Activated B cell treated with CpG ODN at 0.5 μM for 24 hours (primary cell): ENCODE data around the gene ZBTB18. TPM values are rescaled to one million over a fixed set of nuclear protein-coding genes. Genes with fewer than 3 reads are reported as not detected.

Experiments used
- ATAC-seq: fragments of 200-7000 bp; cut with Tn5 transposase; one replicate; pipeline ENCODE4 v1.10.0; 2021; ENCODE audit warnings: low read depth, mild to moderate bottlenecking, moderate library complexity
- CTCF ChIA-PET: fragments of 350-600 bp; sonication (Branson Sonifier 250); formaldehyde crosslinking; loops from one replicate; lab custom pipeline; 2021; ENCODE audit warnings: antibody characterized with exemption; lab: Charles Lee
- POLR2A ChIA-PET: fragments of 350-600 bp; sonication (Branson Sonifier 250); formaldehyde crosslinking; loops from one replicate; lab custom pipeline; 2021; ENCODE audit warnings: antibody characterized with exemption; lab: Charles Lee
- DNase-seq: peaks from one replicate; pipeline ENCODE4 v3.0.0; 2022
- H3K27ac Mint-ChIP-seq: one replicate; pipeline ENCODE4 v1.8.0; 2020; ENCODE audit warnings: mixed read lengths
- H3K27me3 Mint-ChIP-seq: one replicate; pipeline ENCODE4 v1.8.0; 2021; ENCODE audit warnings: mixed read lengths
- H3K36me3 Mint-ChIP-seq: one replicate; pipeline ENCODE4 v1.8.0; 2021; ENCODE audit warnings: low read depth, mixed read lengths
- H3K4me1 Mint-ChIP-seq: one replicate; pipeline ENCODE4 v1.8.0; 2021; ENCODE audit warnings: mixed read lengths
- H3K4me3 Mint-ChIP-seq: one replicate; pipeline ENCODE4 v1.8.0; 2020; ENCODE audit warnings: mild to moderate bottlenecking, mixed read lengths
- H3K9me3 Mint-ChIP-seq: one replicate; pipeline ENCODE4 v1.8.0; 2020; ENCODE audit warnings: mixed read lengths
- intact Hi-C: fragments of 100-400 bp; cut with micrococcal nuclease; formaldehyde crosslinking; loops from one replicate; pipeline ENCODE4 v1.15.1; 2024
- total RNA-seq: library from RNA; stranded (reverse); gene quantifications from 2 replicates; pipeline ENCODE4 v1.2.3, GENCODE V29; 2022
- TF ChIP-seq, protein P1 (sequence below): fragments of 200-600 bp; IDR thresholded peaks from one replicate; pipeline ENCODE4 v1.8.0; 2022; ENCODE audit warnings: antibody characterized with exemption, mild to moderate bottlenecking

The ZBTB18 gene
- total RNA-seq, 1 donor from 2014 or later, result 46.7 TPM

DNA sequence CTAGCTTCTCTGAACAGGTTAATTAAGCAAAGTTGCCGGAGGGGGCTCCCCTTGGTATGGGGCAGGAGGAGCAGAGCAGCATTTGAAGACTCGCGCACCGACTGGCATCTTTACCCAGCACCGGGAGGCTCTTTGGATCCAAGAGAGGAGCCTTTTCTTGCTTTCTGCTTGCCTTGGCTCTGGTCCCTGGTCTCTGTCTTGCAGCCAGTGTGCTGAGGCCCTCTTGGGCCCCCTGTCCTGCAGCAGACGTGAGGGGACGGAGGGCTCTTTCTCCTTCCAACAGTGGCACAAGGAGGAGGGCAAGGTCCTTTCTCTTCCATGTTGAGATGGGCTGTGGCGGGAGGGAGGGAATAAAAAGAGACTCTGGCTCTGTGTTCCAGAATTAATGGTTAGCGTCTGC is 45.6 kb downstream of the ZBTB18 start:
- ChIA-PET POLR2A (no interaction called here), CTCF (no interaction called here)
- no peak for DNase-seq
- TF ChIP-seq, protein P1, sequence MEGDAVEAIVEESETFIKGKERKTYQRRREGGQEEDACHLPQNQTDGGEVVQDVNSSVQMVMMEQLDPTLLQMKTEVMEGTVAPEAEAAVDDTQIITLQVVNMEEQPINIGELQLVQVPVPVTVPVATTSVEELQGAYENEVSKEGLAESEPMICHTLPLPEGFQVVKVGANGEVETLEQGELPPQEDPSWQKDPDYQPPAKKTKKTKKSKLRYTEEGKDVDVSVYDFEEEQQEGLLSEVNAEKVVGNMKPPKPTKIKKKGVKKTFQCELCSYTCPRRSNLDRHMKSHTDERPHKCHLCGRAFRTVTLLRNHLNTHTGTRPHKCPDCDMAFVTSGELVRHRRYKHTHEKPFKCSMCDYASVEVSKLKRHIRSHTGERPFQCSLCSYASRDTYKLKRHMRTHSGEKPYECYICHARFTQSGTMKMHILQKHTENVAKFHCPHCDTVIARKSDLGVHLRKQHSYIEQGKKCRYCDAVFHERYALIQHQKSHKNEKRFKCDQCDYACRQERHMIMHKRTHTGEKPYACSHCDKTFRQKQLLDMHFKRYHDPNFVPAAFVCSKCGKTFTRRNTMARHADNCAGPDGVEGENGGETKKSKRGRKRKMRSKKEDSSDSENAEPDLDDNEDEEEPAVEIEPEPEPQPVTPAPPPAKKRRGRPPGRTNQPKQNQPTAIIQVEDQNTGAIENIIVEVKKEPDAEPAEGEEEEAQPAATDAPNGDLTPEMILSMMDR, result no peak
- intact Hi-C loops, result no loop called here
- Mint-ChIP-seq H3K27ac (no peak overlapping the region), H3K4me3 (no peak overlapping the region), H3K36me3 (no peaks in the 10 kb centered on the region), H3K27me3 (peaks cover 17% of the 10 kb centered on the region), H3K9me3 (no peaks in the 10 kb centered on the region), H3K4me1 (peaks cover 13% of the 10 kb centered on the region)
- no peak for ATAC-seq

DNA sequence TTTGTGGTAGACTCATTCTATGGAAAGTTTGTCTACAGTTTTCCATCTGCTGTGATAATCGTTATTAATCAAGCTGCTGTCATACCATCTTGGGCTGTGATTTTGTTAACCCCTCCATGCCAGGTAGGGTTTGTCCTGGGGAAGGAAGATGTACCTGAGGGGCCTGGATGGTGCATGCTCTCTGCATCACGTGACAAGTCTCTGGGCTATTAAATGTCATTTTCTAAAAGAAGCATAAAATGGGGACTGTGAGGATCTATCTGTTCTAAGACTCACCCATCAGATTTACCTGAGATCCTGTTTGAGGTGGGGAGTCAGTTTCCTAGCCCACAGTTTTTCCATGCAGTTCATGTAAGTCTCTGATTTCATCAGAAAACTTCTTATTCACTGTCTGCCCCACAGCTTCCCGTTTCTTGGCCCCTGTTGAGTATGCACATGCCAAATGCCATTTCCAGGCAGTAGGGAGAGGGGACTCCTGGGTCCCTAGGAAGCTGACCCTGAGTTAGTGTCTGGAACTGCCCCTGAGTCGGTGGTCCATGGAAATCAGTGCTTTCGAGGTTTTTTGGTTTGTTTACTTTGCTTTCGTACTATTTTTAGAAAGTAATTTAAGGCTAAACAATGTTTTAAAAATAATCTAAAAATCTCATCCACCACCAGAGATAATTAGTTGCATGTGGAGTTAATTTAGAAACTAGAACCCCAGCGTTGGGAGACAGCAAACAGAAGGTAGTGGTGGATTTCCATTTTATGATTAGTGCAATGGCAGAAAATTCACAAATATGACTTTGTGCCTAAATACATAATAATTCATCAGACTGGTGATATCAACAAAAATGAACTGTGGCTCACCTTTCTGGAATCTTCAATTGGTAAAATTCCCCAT is 46.7 kb downstream of the ZBTB18 start:
- no peak overlapping the region for H3K27ac Mint-ChIP-seq
- peaks cover 23% of the 10 kb centered on the region for H3K27me3 Mint-ChIP-seq
- no peaks in the 10 kb centered on the region for H3K9me3 Mint-ChIP-seq
- DNase-seq, result no peak
- H3K36me3 Mint-ChIP-seq, result no peaks in the 10 kb centered on the region
- POLR2A ChIA-PET, result no interaction called here
- CTCF ChIA-PET, result no interaction called here
- H3K4me3 Mint-ChIP-seq, result no peak overlapping the region
- no peak for ATAC-seq
- intact Hi-C loops, result no loop called here
- TF ChIP-seq, protein P1, result no peak
- peaks cover 13% of the 10 kb centered on the region for H3K4me1 Mint-ChIP-seq

- TF ChIP-seq, protein P1, result no peak
- CTCF ChIA-PET, result no interaction called here
- ATAC-seq, result no peak
- no peak for DNase-seq
- Mint-ChIP-seq H3K27me3 (peaks cover 29% of the 10 kb centered on the region), H3K4me3 (no peak overlapping the region), H3K4me1 (peaks cover 13% of the 10 kb centered on the region), H3K9me3 (no peaks in the 10 kb centered on the region), H3K36me3 (no peaks in the 10 kb centered on the region), H3K27ac (no peak overlapping the region)
- intact Hi-C loops, result no loop called here
- POLR2A ChIA-PET, result no interaction called here
Observed at GRCh38 chr1:244099258-244099930, 48.3 kb downstream of the ZBTB18 start.

GRCh38 chr1:244100276-244100675 is 49.2 kb downstream of the ZBTB18 start:
- intact Hi-C loops, result no loop called here
- ATAC-seq (no peak), DNase-seq (no peak)
- TF ChIP-seq, protein P1, result no peak
- no peaks in the 10 kb centered on the region for H3K9me3 Mint-ChIP-seq
- ChIA-PET POLR2A (no interaction called here), CTCF (no interaction called here)
- no peaks in the 10 kb centered on the region for H3K36me3 Mint-ChIP-seq
- H3K4me3 Mint-ChIP-seq, result no peak overlapping the region
- peaks cover 35% of the 10 kb centered on the region for H3K27me3 Mint-ChIP-seq
- H3K4me1 Mint-ChIP-seq, result peaks cover 13% of the 10 kb centered on the region
- H3K27ac Mint-ChIP-seq, result no peak overlapping the region

- ATAC-seq (no peak), DNase-seq (no peak)
- ChIA-PET POLR2A (no interaction called here), CTCF (no interaction called here)
- no peak overlapping the region for H3K27ac Mint-ChIP-seq
- intact Hi-C loops, result no loop called here
- peaks cover 13% of the 10 kb centered on the region for H3K4me1 Mint-ChIP-seq
- TF ChIP-seq, protein P1, result no peak
- H3K9me3 Mint-ChIP-seq, result no peaks in the 10 kb centered on the region
- H3K4me3 Mint-ChIP-seq, result peak overlapping the region; percentile 17
- no peaks in the 10 kb centered on the region for H3K36me3 Mint-ChIP-seq
- H3K27me3 Mint-ChIP-seq, result peaks cover 36% of the 10 kb centered on the region
Observed at GRCh38 chr1:244100704-244101453, 49.8 kb downstream of the ZBTB18 start.
